Left ventricle myocardium inferior (tissue), 1 donor: ENCODE results near the gene PHETA2. TPM values are rescaled to one million over a fixed set of nuclear protein-coding genes. Genes with fewer than 3 reads are reported as not detected.

Experiments
- DNase-seq: peaks from one replicate; pipeline ENCODE4 v3.0.0-alpha.2; 2020
- H3K27ac ChIP-seq: fragments of 200-600 bp; replicated peaks from 2 replicates; pipeline ENCODE4 v1.8.0; 2021
- H3K27me3 ChIP-seq: fragments of 200-600 bp; 2 replicates; pipeline ENCODE4 v1.8.0; 2021; ENCODE audit warnings: low read depth
- H3K36me3 ChIP-seq: fragments of 200-600 bp; 2 replicates; pipeline ENCODE4 v1.8.0; 2021
- H3K4me1 ChIP-seq: fragments of 200-600 bp; 2 replicates; pipeline ENCODE4 v1.8.0; 2021
- H3K4me3 ChIP-seq: fragments of 200-600 bp; 2 replicates; pipeline ENCODE4 v1.8.0; 2021; ENCODE audit warnings: mild to moderate bottlenecking, moderate library complexity
- H3K9me3 ChIP-seq: fragments of 200-600 bp; replicated peaks from 2 replicates; pipeline ENCODE4 v1.8.0; 2021
- intact Hi-C: fragments of 100-400 bp; cut with micrococcal nuclease; formaldehyde crosslinking; loops from one replicate; pipeline ENCODE4 v1.11.0; 2022
- total RNA-seq: library from RNA; stranded (reverse); fragmentation: NEBNext Ultra II Directional; extraction: Animal tissue kit (Norgen Biotek cat#: 25700); gene quantifications from one replicate; pipeline ENCODE4 v1.2.1, GENCODE V29; 2021
- TF ChIP-seq, protein P1 (sequence below): fragments of 200-600 bp; IDR thresholded peaks from 2 replicates; pipeline ENCODE4 v1.8.0; 2021; ENCODE audit warnings: antibody characterized with exemption, mild to moderate bottlenecking, borderline replicate concordance
- donor health status: DM: no; HTN: yes; CAD: no; lungs with severe emphysema.

PHETA2 gene
- total RNA-seq, 1 donor from 2014 or later = 3.4 TPM

DNA sequence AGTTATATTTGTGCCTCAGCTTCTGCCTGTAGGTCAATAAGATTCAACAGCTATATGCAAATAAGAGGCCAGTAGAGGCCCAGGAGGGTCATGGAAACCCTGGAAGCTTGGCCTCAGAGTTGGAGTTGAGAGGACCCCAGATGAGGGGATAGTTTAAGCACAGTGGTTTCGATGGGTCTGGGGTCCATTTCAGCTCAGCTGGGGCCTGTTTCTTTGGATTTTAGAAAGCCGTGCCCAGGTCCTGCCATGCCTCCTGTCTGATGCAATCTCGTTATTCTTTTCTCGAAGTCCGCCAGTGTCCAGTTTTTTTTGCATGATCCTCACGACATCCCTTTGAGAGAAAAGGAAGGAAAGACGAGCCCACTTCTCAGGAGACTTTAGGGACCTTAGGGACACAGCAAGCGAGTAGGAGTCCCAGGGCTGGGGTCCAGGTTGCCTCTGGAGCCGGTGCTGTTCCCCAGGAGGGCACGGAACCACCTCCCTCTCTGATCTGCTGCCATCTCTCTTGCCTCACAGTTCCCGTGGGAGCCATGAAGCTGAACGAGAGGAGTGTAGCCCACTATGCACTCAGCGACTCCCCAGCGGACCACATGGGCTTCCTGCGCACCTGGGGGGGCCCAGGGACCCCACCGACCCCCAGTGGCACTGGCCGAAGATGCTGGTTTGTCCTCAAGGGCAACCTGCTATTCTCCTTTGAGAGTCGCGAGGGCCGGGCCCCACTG, 2.9 kb downstream of the PHETA2 start:
- TF ChIP-seq, protein P1, sequence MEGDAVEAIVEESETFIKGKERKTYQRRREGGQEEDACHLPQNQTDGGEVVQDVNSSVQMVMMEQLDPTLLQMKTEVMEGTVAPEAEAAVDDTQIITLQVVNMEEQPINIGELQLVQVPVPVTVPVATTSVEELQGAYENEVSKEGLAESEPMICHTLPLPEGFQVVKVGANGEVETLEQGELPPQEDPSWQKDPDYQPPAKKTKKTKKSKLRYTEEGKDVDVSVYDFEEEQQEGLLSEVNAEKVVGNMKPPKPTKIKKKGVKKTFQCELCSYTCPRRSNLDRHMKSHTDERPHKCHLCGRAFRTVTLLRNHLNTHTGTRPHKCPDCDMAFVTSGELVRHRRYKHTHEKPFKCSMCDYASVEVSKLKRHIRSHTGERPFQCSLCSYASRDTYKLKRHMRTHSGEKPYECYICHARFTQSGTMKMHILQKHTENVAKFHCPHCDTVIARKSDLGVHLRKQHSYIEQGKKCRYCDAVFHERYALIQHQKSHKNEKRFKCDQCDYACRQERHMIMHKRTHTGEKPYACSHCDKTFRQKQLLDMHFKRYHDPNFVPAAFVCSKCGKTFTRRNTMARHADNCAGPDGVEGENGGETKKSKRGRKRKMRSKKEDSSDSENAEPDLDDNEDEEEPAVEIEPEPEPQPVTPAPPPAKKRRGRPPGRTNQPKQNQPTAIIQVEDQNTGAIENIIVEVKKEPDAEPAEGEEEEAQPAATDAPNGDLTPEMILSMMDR = no peak
- H3K27ac ChIP-seq = no peak overlapping the region
- H3K36me3 ChIP-seq = peaks cover 23% of the 10 kb centered on the region
- no peak for DNase-seq
- peaks cover 79% of the 10 kb centered on the region for H3K4me1 ChIP-seq
- no peaks in the 10 kb centered on the region for H3K9me3 ChIP-seq
- H3K27me3 ChIP-seq = no peaks in the 10 kb centered on the region
- intact Hi-C loops = no loop called here
- no peak overlapping the region for H3K4me3 ChIP-seq

DNA sequence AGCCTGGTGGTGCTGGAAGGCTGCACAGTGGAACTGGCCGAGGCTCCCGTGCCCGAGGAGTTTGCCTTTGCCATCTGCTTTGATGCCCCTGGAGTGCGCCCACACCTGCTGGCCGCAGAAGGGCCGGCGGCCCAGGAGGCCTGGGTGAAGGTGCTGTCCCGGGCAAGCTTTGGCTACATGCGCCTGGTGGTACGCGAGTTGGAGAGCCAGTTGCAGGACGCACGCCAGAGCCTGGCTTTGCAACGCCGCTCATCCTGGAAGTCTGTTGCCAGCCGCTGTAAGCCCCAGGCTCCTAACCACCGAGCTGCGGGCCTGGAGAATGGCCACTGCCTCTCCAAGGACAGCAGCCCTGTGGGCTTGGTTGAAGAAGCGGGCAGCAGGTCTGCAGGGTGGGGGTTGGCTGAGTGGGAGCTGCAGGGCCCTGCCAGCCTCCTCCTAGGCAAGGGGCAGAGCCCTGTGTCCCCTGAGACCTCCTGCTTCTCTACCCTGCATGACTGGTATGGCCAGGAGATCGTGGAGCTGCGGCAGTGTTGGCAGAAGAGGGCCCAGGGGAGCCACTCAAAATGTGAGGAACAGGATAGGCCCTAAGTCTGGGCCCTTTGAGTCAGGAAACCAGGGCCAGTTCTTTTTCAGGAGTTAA, 3.6 kb downstream of the PHETA2 start:
- Histone ChIP-seq H3K36me3 (peaks cover 30% of the 10 kb centered on the region), H3K27ac (peak overlapping the region; percentile 97), H3K4me1 (peaks cover 79% of the 10 kb centered on the region), H3K9me3 (no peaks in the 10 kb centered on the region), H3K27me3 (no peaks in the 10 kb centered on the region), H3K4me3 (no peak overlapping the region)
- TF ChIP-seq, protein P1 = no peak
- DNase-seq = no peak
- intact Hi-C loops = no loop called here

DNA sequence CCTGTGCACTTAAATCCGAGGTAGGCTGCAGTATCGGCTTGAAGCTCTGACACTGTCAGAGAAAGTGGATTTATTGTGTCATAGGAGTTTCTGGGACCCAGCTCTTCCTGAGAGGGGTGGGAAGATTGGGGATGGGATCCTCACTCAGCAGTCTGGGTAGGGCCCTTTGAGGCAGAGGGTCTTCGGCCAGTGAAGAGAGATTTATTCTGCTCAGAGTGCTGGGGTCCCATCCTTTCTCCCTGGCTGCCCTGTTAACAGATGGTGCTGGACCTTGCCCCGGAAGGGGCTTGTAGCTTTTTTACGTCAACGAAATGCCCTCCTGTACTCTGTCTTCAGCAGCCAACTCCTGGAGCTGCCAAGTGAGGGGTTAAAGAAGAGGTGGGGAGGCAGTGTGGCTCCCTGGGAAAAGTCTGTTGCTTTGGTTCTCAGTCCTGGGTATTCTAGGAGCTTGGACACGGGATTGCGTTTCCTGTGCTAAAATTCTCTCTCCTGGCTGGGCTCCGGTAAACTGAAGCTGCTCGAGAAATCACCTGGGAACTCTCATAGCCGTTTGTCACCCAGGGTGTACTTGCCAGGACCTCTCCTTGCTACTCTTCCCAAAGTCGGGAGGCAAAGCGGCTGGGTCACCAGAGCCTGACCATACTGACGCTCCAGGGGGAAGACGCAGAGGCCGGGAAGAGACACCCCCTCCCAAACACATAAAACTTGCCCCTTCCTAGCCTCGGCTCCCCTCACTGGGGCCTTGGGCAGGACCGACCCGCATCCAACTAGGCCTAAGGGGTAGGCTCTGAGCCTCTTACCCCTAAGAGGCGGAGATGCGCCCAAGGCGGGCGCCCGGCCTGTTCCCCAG, 4.6 kb downstream of the PHETA2 start:
- TF ChIP-seq, protein P1 = no peak
- peaks cover 79% of the 10 kb centered on the region for H3K4me1 ChIP-seq
- no peaks in the 10 kb centered on the region for H3K27me3 ChIP-seq
- H3K9me3 ChIP-seq = no peaks in the 10 kb centered on the region
- intact Hi-C loops = no loop called here
- peak overlapping the region; percentile 97 for H3K27ac ChIP-seq
- H3K4me3 ChIP-seq = peak overlapping the region; percentile 75
- H3K36me3 ChIP-seq = peaks cover 41% of the 10 kb centered on the region
- no peak for DNase-seq

DNA sequence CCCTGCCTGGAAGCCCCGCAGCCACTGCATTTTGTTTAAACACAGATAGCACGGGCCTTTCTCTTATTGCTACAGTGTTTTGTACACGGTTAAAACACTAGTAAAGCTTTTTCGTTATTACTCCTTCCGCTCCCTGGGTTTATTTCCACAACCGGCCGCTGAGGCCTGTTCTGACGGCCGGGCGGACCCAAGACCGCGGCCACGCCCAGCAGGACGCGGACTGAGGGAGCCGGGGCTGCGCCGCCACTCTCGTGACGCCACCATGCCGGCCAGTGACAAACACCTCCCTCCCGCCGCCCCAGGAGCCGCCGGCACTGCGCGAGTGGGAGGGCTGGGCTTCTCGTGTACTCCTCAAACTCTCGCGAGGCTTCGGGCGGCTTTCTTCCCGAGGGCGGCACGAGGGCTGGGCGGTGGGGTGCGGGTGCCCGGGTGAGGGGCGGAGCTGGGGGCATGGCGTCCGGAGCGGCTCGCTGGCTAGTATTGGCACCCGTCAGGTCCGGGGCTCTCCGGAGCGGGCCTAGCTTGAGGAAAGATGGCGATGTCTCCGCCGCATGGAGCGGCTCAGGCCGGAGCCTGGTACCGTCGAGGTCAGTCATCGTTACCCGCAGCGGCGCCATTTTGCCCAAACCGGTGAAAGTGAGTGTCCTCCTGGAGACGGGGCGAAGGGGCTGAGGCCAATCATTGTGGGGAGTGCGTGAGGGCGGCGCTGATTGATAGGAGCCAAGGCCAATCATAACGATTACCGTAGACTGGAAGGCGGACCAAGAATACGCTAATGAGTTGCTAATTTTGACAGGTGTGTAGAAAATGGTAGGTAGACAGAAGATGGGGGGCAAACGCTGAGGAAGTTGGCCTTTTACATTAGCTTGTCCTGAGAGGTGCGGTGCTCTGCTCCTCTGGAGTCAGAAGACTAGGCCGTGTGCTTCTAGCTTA, 5.5 kb downstream of the PHETA2 start, which contains the start of gene SMDT1:
TSS of gene SMDT1 (plus strand) at position 382 of the 933 bp plus-strand sequence. CDS start at position 451, 69 bp downstream.
- Histone ChIP-seq H3K4me3 (peak within 1 kb of the TSS; percentile 75), H3K9me3 (no peaks in the 10 kb centered on the region), H3K27ac (peak within 1 kb of the TSS; percentile 97), H3K36me3 (peaks cover 50% of the 10 kb centered on the region), H3K27me3 (no peaks in the 10 kb centered on the region), H3K4me1 (peaks cover 79% of the 10 kb centered on the region)
- DNase-seq = peak; percentile 99
- intact Hi-C loops = no loop called here
- TF ChIP-seq, protein P1 = no peak
